HK-2 (cell line): ENCODE results near the gene POLR3C.
"Not testable (repeated sequence)": the region's sequence is repeated elsewhere in the genome, so short reads cannot be mapped to it uniquely, and the experiment has no call there.

ENCODE experiments used
- DNase-seq: peaks from one replicate; pipeline ENCODE4 v3.0.0-alpha.2; 2018; ENCODE audit not compliant: unreplicated experiment

Gene POLR3C

GRCh38 chr1:145818095-145818494, 5.9 kb upstream of the POLR3C start:
- DNase-seq, result not testable (repeated sequence)

GRCh38 chr1:145822779-145823331, 1.1 kb upstream of the POLR3C start:
- DNase-seq, result not testable (repeated sequence)

GRCh38 chr1:145824499-145824842, 471 bp downstream of the POLR3C start:
- DNase-seq, result no peak

GRCh38 chr1:145826030-145826429, 2.0 kb downstream of the POLR3C start:
- DNase-seq, result no peak

- no peak for DNase-seq
Observed at GRCh38 chr1:145827966-145828365, 4.0 kb downstream of the POLR3C start.

- DNase-seq, result no peak
Observed at GRCh38 chr1:145828367-145829026, 4.5 kb downstream of the POLR3C start.

GRCh38 chr1:145830810-145831209, 6.8 kb downstream of the POLR3C start:
- not testable (repeated sequence) for DNase-seq

GRCh38 chr1:145837656-145838055, 13.7 kb downstream of the POLR3C start:
- DNase-seq, result no peak

GRCh38 chr1:145843031-145843430, 19.0 kb downstream of the POLR3C start:
- DNase-seq, result no peak

GRCh38 chr1:145845144-145845513, 21.1 kb downstream of the POLR3C start:
- DNase-seq, result no peak

GRCh38 chr1:145845514-145846161, 21.6 kb downstream of the POLR3C start, which contains the start of gene NUDT17:
NUDT17 (plus strand) TSS chr1:145845630; CDS start chr1:145845641, 11 bp downstream.
- peak; percentile 81 for DNase-seq

GRCh38 chr1:145846201-145846612, 22.2 kb downstream of the POLR3C start:
- peak; percentile 21 for DNase-seq

GRCh38 chr1:145847827-145848226, 23.8 kb downstream of the POLR3C start:
- DNase-seq, result no peak

- DNase-seq, result peak; percentile 68
Observed at GRCh38 chr1:145849356-145850160, 25.6 kb downstream of the POLR3C start.

GRCh38 chr1:145855426-145855948, 31.5 kb downstream of the POLR3C start:
- no peak for DNase-seq

GRCh38 chr1:145857170-145857569, 33.2 kb downstream of the POLR3C start:
- no peak for DNase-seq

GRCh38 chr1:145858238-145858900, 34.4 kb downstream of the POLR3C start:
- peak; percentile 35 for DNase-seq

- peak; percentile 95 for DNase-seq
Observed at GRCh38 chr1:145858901-145859490, 35.0 kb downstream of the POLR3C start, which contains the start of gene PIAS3. PIAS3 (minus strand) TSS chr1:145859081; CDS start chr1:145858990, 91 bp downstream.

GRCh38 chr1:145859491-145860023, 35.6 kb downstream of the POLR3C start:
- peak; percentile 80 for DNase-seq

- DNase-seq, result no peak
Observed at GRCh38 chr1:145863282-145864018, 39.5 kb downstream of the POLR3C start.
